Measurements from ENCODE around the gene NDN.

GRCh38 chr15:23646165-23647000 is 40.7 kb downstream of the NDN start:
- TF ChIP-seq CTCF (conservative IDR thresholded peaks at IDR 0.05) (no peak), EZH2 (IDR thresholded peaks at IDR 0.05; ENCODE audit: low read depth) (no peak)
